ENCODE measurements around the gene ATPAF2. TPM values are rescaled to one million over a fixed set of nuclear protein-coding genes. Genes with fewer than 3 reads are reported as not detected.
A peak's percentile ranks its signal among the peaks of the same experiment; 100 is the strongest.

ATPAF2 gene
- 10 to 100 TPM; 17.7 to 32.9 TPM for total RNA-seq
- 10 to 100 TPM; 22.8 to 23.7 TPM for polyA plus RNA-seq
- long read RNA-seq, donor 1, partial matches to known transcripts: 0 of 7 reads
- long read RNA-seq, donor 1, other reads (novel, unspliced or antisense): 0 of 7 reads
- long read RNA-seq, donor 2, partial matches to known transcripts: 0 of 4 reads
- long read RNA-seq, donor 2, other reads (novel, unspliced or antisense): 0 of 4 reads
- long read RNA-seq, donor 3, partial matches to known transcripts: 0 of 7 reads
- long read RNA-seq, donor 3, other reads (novel, unspliced or antisense): 0 of 7 reads
- long read RNA-seq, donor 4, transcript ATPAF2-209 (3 exons, 633 nt): major isoform, 5 of 7 reads
- long read RNA-seq, donor 4, partial matches to known transcripts: 0 of 7 reads
- long read RNA-seq, donor 4, other reads (novel, unspliced or antisense): 0 of 7 reads
- long read RNA-seq, donor 5, partial matches to known transcripts: 0 of 10 reads
- long read RNA-seq, donor 5, other reads (novel, unspliced or antisense): 0 of 10 reads

DNA sequence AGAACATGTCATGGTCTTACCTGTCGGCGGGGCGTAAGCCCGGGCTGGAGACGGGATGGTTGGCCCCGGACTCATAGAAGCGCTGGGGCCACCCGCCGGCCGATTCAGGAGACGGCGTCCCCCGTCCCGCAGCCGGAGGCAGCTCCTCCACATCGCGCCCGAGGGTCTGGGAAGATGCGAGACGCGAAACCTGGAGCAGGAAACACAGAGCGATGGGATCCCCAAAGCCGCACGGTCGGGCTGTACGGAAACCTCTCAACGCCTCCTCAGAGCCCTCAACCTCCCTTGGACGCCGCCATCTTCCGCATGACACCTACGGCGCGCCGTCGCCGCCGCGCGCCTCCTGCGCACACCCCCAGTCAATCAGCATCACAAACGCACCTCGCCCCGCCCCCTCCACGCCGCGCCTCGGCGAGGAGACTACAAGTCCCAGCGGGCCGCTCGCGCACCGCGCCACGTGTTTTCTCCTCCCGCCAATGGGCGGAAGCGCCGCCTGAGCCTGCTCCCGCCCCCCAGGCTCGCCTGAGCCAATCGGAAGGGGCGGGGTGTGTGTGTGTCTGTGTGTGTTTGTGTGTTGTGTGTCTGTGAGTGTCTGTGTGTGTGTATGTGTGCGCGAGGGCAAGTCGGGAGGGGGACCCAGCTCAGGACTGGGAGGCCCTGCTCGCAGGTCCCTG, at the start of gene ATPAF2, which contains the start of gene GID4:
TSS of gene ATPAF2 (minus strand) at position 308 of the 674 bp plus-strand sequence. CDS start at position 153, 155 bp downstream.
TSS of gene GID4 (plus strand) at position 548 of the 674 bp plus-strand sequence. CDS start at position 605, 57 bp downstream.
- 0 to 1% methylated on average over 56 to 67 of the region's 67 CpGs for WGBS, 2 donors

DNA sequence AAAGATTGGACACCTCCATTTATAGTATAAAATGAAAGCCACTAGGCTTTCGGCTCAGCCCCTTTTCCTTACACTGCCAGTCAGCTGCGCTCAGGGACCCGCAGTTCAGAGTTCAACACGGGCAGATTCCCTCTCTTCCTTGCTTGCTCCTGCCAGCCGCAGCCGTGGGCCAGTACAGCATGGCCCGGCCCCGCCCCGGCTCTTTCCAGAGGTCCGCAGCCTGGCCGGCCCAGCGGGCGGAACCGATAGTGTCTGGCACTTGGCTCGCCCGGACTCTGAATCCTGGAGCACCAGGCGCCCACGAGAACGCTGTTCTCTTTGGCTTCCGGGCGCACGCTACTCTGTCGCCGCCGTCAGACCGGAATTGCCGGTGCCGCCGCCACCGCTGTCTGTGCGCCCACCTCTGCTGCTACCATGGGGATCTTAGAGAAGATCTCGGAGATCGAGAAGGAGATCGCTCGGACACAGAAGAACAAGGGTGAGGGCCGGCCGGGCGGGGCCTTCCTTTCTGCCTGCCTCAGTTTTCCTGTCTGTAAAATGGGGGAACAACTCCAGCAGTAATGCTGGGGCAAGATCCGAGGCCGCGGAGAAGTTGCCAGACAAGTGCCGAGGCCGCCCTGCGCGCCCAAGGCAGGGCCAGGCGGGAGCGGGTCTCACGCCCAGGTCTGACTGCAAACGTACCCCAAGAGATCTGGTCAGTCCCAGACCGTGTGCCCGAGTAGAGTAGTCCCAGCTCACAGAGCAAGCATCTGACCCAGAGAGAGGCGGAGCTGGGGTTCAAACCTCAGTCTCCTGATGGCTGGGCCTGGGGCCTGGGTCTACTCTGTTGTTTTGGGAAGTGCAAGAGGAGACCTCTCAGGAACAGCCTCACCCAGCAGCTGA, 48.9 kb upstream of the ATPAF2 start, which contains the start of gene DRG2:
TSS of gene DRG2 (plus strand) at position 339 of the 882 bp plus-strand sequence. CDS start at position 415, 76 bp downstream.
- TF ChIP-seq, protein P1, sequence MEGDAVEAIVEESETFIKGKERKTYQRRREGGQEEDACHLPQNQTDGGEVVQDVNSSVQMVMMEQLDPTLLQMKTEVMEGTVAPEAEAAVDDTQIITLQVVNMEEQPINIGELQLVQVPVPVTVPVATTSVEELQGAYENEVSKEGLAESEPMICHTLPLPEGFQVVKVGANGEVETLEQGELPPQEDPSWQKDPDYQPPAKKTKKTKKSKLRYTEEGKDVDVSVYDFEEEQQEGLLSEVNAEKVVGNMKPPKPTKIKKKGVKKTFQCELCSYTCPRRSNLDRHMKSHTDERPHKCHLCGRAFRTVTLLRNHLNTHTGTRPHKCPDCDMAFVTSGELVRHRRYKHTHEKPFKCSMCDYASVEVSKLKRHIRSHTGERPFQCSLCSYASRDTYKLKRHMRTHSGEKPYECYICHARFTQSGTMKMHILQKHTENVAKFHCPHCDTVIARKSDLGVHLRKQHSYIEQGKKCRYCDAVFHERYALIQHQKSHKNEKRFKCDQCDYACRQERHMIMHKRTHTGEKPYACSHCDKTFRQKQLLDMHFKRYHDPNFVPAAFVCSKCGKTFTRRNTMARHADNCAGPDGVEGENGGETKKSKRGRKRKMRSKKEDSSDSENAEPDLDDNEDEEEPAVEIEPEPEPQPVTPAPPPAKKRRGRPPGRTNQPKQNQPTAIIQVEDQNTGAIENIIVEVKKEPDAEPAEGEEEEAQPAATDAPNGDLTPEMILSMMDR (IDR thresholded peaks at IDR 0.05; ENCODE audit: control extremely low read depth, extremely low read depth): no peak
- no peaks in the 10 kb centered on the region for H3K27me3 ChIP-seq (ENCODE audit: control insufficient read depth in 3 of 3, insufficient read depth in 3 of 3, low read length in 2 of 3)
- H3K9ac ChIP-seq (ENCODE audit: insufficient read depth in 1 of 2, low read length in 2 of 2): peak within 1 kb of the TSS; percentile 51 to 82
- DNase-seq: peak; percentile 93 to 96 (median 95)
- H3K4me3 ChIP-seq: peak within 1 kb of the TSS; percentile 68
- peaks cover 0 to 9% (median 4%) of the 10 kb centered on the region in 5 donors for H3K4me1 ChIP-seq (ENCODE audit: control insufficient read depth in 5 of 5, insufficient read depth in 5 of 5, low read length in 5 of 5)
- 1 to 2% methylated on average over 52 of the region's 52 CpGs for WGBS, 2 donors
- peak within 1 kb of the TSS; percentile 73 to 79 for H3K27ac ChIP-seq (ENCODE audit: low read depth in 1 of 2, low read length in 1 of 2)
- no peaks in the 10 kb centered on the region for H3K9me3 ChIP-seq (ENCODE audit: control insufficient read depth in 4 of 4, insufficient read depth in 3 of 4, low read length in 3 of 4)
- peak; percentile 98 for ATAC-seq (ENCODE audit: insufficient read depth, low FRiP score)
- H3K36me3 ChIP-seq (ENCODE audit: control insufficient read depth in 4 of 4, insufficient read depth in 4 of 4, low read length in 4 of 4): peaks cover 0 to 6% (median 0%) of the 10 kb centered on the region in 4 donors

More for the DNA sequence above, at the start of gene ATPAF2, which contains the start of gene GID4:
- H3K27me3 ChIP-seq (ENCODE audit: control insufficient read depth in 3 of 3, insufficient read depth in 3 of 3, low read length in 2 of 3): no peaks in the 10 kb centered on the region
- peak; percentile 99 for ATAC-seq (ENCODE audit: insufficient read depth, low FRiP score)
- TF ChIP-seq, protein P1 (IDR thresholded peaks at IDR 0.05; ENCODE audit: control extremely low read depth, extremely low read depth): no peak
- peak within 1 kb of the TSS; percentile 85 to 90 for H3K27ac ChIP-seq (ENCODE audit: low read depth in 1 of 2, low read length in 1 of 2)
- no peaks in the 10 kb centered on the region for H3K9me3 ChIP-seq (ENCODE audit: control insufficient read depth in 4 of 4, insufficient read depth in 3 of 4, low read length in 3 of 4)
- H3K4me3 ChIP-seq: peak within 1 kb of the TSS; percentile 98
- peaks cover 0 to 3% (median under 1%) of the 10 kb centered on the region in 4 donors for H3K36me3 ChIP-seq (ENCODE audit: control insufficient read depth in 4 of 4, insufficient read depth in 4 of 4, low read length in 4 of 4)
- H3K4me1 ChIP-seq (ENCODE audit: control insufficient read depth in 5 of 5, insufficient read depth in 5 of 5, low read length in 5 of 5): peaks cover 6 to 28% (median 15%) of the 10 kb centered on the region in 5 donors
- peak; percentile 99 to 100 (median 99) for DNase-seq
- peak within 1 kb of the TSS; percentile 60 to 71 for H3K9ac ChIP-seq (ENCODE audit: insufficient read depth in 1 of 2, low read length in 2 of 2)

DNA sequence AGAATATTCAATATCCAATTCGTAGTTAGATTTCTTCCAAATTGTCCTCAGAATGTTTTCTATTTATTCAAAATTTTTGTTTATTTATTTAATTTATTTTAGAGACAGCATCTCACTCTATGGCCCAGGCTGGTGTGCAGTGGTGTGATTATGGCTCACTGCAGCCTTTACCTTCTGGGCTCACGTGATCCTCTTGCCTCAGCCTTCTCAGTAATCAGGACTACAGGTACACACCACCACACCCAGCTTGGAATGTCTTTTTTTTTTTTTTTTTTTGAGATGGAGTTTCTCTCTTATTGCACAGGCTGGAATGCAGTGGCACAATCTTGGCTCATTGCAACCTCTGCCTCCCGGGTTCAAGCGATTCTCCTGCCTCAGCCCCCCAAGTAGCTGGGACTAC, 45.3 kb upstream of the ATPAF2 start:
- Histone ChIP-seq H3K4me1 (ENCODE audit: control insufficient read depth in 5 of 5, insufficient read depth in 5 of 5, low read length in 5 of 5) (peaks cover 0 to 9% (median 4%) of the 10 kb centered on the region in 5 donors), H3K9ac (ENCODE audit: insufficient read depth in 1 of 2, low read length in 2 of 2) (no peak overlapping the region), H3K9me3 (ENCODE audit: control insufficient read depth in 4 of 4, insufficient read depth in 3 of 4, low read length in 3 of 4) (no peaks in the 10 kb centered on the region), H3K27ac (ENCODE audit: low read depth in 1 of 2, low read length in 1 of 2) (no peak overlapping the region), H3K4me3 (no peak overlapping the region), H3K27me3 (ENCODE audit: control insufficient read depth in 3 of 3, insufficient read depth in 3 of 3, low read length in 2 of 3) (no peaks in the 10 kb centered on the region), H3K36me3 (ENCODE audit: control insufficient read depth in 4 of 4, insufficient read depth in 4 of 4, low read length in 4 of 4) (no peaks in the 10 kb centered on the region)
- ATAC-seq (ENCODE audit: insufficient read depth, low FRiP score) (no peak), DNase-seq (no peak)
- WGBS, 2 donors: 87% methylated on average over 4 of the region's 4 CpGs
- TF ChIP-seq, protein P1 (IDR thresholded peaks at IDR 0.05; ENCODE audit: control extremely low read depth, extremely low read depth): no peak
